ENCODE results near the gene CDKAL1.

GRCh38 chr6:21180155-21180554 lies 645.9 kb downstream of the CDKAL1 start:
- TF ChIP-seq, protein P1, sequence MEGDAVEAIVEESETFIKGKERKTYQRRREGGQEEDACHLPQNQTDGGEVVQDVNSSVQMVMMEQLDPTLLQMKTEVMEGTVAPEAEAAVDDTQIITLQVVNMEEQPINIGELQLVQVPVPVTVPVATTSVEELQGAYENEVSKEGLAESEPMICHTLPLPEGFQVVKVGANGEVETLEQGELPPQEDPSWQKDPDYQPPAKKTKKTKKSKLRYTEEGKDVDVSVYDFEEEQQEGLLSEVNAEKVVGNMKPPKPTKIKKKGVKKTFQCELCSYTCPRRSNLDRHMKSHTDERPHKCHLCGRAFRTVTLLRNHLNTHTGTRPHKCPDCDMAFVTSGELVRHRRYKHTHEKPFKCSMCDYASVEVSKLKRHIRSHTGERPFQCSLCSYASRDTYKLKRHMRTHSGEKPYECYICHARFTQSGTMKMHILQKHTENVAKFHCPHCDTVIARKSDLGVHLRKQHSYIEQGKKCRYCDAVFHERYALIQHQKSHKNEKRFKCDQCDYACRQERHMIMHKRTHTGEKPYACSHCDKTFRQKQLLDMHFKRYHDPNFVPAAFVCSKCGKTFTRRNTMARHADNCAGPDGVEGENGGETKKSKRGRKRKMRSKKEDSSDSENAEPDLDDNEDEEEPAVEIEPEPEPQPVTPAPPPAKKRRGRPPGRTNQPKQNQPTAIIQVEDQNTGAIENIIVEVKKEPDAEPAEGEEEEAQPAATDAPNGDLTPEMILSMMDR (IDR thresholded peaks at IDR 0.05; ENCODE audit: poor library complexity), result no peak
- no peak for TF ChIP-seq EZH2phosphoT487 (IDR thresholded peaks at IDR 0.05; ENCODE audit: low read depth, severe bottlenecking, unreplicated experiment)
- TF ChIP-seq EZH2 (IDR thresholded peaks at IDR 0.05; ENCODE audit: borderline replicate concordance), result no peak

Data from hepatocyte (in vitro differentiated cells).